Left lobe of liver (tissue), 2 donors: ENCODE data around the gene BRD4. TPM values are rescaled to one million over a fixed set of nuclear protein-coding genes. Genes with fewer than 3 reads are reported as not detected.
"Not testable (repeated sequence)": the region's sequence is repeated elsewhere in the genome, so short reads cannot be mapped to it uniquely, and the experiment has no call there.

Source experiments
- ATAC-seq: fragments of 200-7000 bp; cut with Tn5 transposase; one replicate; pipeline ENCODE4 v1.9.1; 2020; ENCODE audit warnings: mild to moderate bottlenecking, moderate library complexity
- DNase-seq: peaks from one replicate; pipeline ENCODE4 v3.0.0-alpha.2; 2020; ENCODE audit warnings: low spot score
- total RNA-seq: library from RNA; stranded (reverse); gene quantifications from one replicate; pipeline ENCODE4 v1.2.1, GENCODE V29; 2021
- donor health status: DM: no; HTN: no; CAD: no; lungs with moderate emphysema.
- donor health status: DM: no; HTN: yes; CAD: no.

The BRD4 gene
- total RNA-seq, 1 donor from 2014 or later, result 46.1 TPM

- DNase-seq, ATAC-seq: not testable (repeated sequence)
These were observed 30.7 kb upstream of the BRD4 start for GRCh38 chr19:15363048-15363447.

- ATAC-seq, result peak; percentile 57
- not testable (repeated sequence) for DNase-seq
These were observed 27.7 kb upstream of the BRD4 start for GRCh38 chr19:15360015-15360414.

- DNase-seq (no peak), ATAC-seq (no peak)
These were observed 26.6 kb upstream of the BRD4 start for GRCh38 chr19:15358918-15359317.

GRCh38 chr19:15357906-15358305 lies 25.6 kb upstream of the BRD4 start:
- peak; percentile 85 for DNase-seq
- ATAC-seq, result peak; percentile 84

- DNase-seq (no peak), ATAC-seq (no peak)
These were observed 22.4 kb upstream of the BRD4 start for GRCh38 chr19:15354566-15355296.

GRCh38 chr19:15353908-15354307 lies 21.6 kb upstream of the BRD4 start:
- ATAC-seq (no peak), DNase-seq (no peak)

GRCh38 chr19:15352535-15352934 lies 20.2 kb upstream of the BRD4 start:
- ATAC-seq, DNase-seq: not testable (repeated sequence)

- not testable (repeated sequence) for ATAC-seq, DNase-seq
These were observed 9.0 kb upstream of the BRD4 start for GRCh38 chr19:15341328-15341727.

GRCh38 chr19:15340086-15340485 lies 7.7 kb upstream of the BRD4 start:
- ATAC-seq (no peak), DNase-seq (no peak)

- DNase-seq, result no peak
- ATAC-seq, result no peak
These were observed 4.9 kb upstream of the BRD4 start for GRCh38 chr19:15337202-15337601.

- not testable (repeated sequence) for DNase-seq, ATAC-seq
These were observed 3.7 kb upstream of the BRD4 start for GRCh38 chr19:15335992-15336391.

- DNase-seq (peak; percentile 79), ATAC-seq (peak; percentile 60)
These were observed 674 bp downstream of the BRD4 start for GRCh38 chr19:15331419-15332310.

- DNase-seq (no peak), ATAC-seq (peak; percentile 31)
These were observed 1.4 kb downstream of the BRD4 start for GRCh38 chr19:15330801-15331418.

- DNase-seq (no peak), ATAC-seq (no peak)
These were observed 4.0 kb downstream of the BRD4 start for GRCh38 chr19:15328312-15328711.

- ATAC-seq (peak; percentile 65), DNase-seq (peak; percentile 67)
These were observed 7.4 kb downstream of the BRD4 start for GRCh38 chr19:15324791-15325519.

- ATAC-seq (peak; percentile 56), DNase-seq (peak; percentile 52)
These were observed 8.7 kb downstream of the BRD4 start for GRCh38 chr19:15323496-15324235.

- DNase-seq, result no peak
- no peak for ATAC-seq
These were observed 10.6 kb downstream of the BRD4 start for GRCh38 chr19:15321739-15322138.

- DNase-seq (no peak), ATAC-seq (no peak)
These were observed 12.2 kb downstream of the BRD4 start for GRCh38 chr19:15320116-15320515.

- ATAC-seq (peak; percentile 15), DNase-seq (no peak)
These were observed 14.1 kb downstream of the BRD4 start for GRCh38 chr19:15318241-15318691.
